BJ (cell line): ENCODE measurements around the gene TMEM44. TPM values are rescaled to one million over a fixed set of nuclear protein-coding genes. Genes with fewer than 3 reads are reported as not detected.

Experiments
- CTCF ChIA-PET: fragments of 350-600 bp; formaldehyde crosslinking; extraction: SDS; loops from one replicate; lab custom pipeline; 2021; ENCODE audit warnings: antibody characterized with exemption, inconsistent platforms; lab: Yijun Ruan, JAX
- POLR2A ChIA-PET: fragments of 300-600 bp; sonication (Branson Sonifier 250); formaldehyde crosslinking; extraction: SDS; loops from one replicate; lab custom pipeline; 2021; ENCODE audit warnings: antibody characterized with exemption; lab: Charles Lee
- DNase-seq: peaks from one replicate; pipeline ENCODE4 v3.0.0-alpha.2; 2011; ENCODE audit warnings: low read depth
- H3K27me3 ChIP-seq: 2 replicates; pipeline ENCODE4 v1.6.0; 2011; ENCODE audit warnings: low read length; ENCODE audit not compliant: control insufficient read depth, insufficient read depth
- H3K36me3 ChIP-seq: 2 replicates; pipeline ENCODE4 v1.5.1; 2011; ENCODE audit warnings: low read length; ENCODE audit not compliant: control insufficient read depth, insufficient read depth
- H3K4me3 ChIP-seq: 2 replicates; pipeline ENCODE4 v1.5.1; 2011; ENCODE audit warnings: low read depth, mild to moderate bottlenecking, control low read depth, low read length
- polyA minus RNA-seq: library from RNA; depleted of rRNA, polyadenylated mRNA; stranded (reverse); fragments of >200 nt; gene quantifications from 2 replicates; pipeline ENCODE4 v1.2.3, GENCODE V29; 2011; rRNA and poly(A)+ RNA removed
- polyA plus RNA-seq: library from polyadenylated mRNA; depleted of rRNA; stranded (reverse); fragments of >200 nt; gene quantifications from 2 replicates; pipeline ENCODE4 v1.2.3, GENCODE V29; 2011; rRNA removed
- TF ChIP-seq, protein P1 (sequence below): IDR thresholded peaks from 2 replicates; pipeline ENCODE4 v1.5.1; 2011; ENCODE audit warnings: low read depth, mild to moderate bottlenecking, control low read depth, inconsistent platforms, low read length, moderate library complexity; ENCODE audit not compliant: insufficient read depth

The TMEM44 gene, protein sequence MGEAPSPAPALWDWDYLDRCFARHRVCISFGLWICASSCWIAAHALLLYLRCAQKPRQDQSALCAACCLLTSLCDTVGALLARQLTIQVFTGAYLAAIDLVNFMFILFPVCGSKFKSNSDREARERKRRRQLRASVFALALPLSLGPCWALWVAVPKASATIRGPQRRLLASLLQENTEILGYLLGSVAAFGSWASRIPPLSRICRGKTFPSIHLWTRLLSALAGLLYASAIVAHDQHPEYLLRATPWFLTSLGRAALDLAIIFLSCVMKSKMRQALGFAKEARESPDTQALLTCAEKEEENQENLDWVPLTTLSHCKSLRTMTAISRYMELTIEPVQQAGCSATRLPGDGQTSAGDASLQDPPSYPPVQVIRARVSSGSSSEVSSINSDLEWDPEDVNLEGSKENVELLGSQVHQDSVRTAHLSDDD
- polyA plus RNA-seq: 11.7 and 17.7 TPM in 2 replicates
- 8.9 and 9.6 TPM in 2 replicates for polyA minus RNA-seq

DNA sequence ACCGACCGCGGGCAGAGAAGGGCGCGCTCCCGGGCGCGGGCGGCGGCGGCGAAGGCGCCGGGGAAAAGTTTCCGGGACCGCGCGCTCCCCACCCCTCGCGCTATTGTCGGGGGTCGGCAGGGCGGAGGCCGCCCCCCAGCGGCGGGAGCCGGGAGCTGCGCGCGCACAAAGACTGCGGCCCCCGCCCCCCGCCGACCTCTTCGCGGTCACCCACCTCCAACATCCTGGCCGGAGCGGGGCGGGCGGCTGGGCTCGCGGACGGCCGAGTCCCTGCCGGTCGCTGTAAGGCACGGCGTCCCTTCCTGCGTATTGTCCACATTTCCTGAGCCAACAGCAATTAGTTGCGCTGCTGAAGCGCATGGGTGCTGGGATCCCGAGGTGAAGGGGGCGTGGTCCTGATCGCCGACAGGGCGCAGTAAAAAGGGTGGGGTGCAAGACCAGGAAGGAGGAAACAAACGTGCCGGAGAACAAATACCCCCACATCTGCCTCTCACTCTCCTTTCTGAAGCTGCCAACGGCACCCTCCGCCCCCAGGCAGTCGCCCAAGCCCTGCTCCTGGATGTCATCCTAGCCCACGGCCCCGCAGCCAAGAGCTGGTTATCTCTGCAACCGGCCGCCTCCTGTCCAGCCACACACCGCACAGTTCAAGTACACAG lies at the start of gene TMEM44:
Gene TMEM44, minus strand, starts transcription at position 71 of the 656 bp plus-strand sequence. CDS start 204 bp downstream, outside the sequence.
- POLR2A ChIA-PET: no interaction called here
- TF ChIP-seq, protein P1, sequence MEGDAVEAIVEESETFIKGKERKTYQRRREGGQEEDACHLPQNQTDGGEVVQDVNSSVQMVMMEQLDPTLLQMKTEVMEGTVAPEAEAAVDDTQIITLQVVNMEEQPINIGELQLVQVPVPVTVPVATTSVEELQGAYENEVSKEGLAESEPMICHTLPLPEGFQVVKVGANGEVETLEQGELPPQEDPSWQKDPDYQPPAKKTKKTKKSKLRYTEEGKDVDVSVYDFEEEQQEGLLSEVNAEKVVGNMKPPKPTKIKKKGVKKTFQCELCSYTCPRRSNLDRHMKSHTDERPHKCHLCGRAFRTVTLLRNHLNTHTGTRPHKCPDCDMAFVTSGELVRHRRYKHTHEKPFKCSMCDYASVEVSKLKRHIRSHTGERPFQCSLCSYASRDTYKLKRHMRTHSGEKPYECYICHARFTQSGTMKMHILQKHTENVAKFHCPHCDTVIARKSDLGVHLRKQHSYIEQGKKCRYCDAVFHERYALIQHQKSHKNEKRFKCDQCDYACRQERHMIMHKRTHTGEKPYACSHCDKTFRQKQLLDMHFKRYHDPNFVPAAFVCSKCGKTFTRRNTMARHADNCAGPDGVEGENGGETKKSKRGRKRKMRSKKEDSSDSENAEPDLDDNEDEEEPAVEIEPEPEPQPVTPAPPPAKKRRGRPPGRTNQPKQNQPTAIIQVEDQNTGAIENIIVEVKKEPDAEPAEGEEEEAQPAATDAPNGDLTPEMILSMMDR: peak; percentile 30; the same call in 1 of the 2 replicates
- Histone ChIP-seq H3K27me3 (no peaks in the 10 kb centered on the region), H3K36me3 (peaks cover 1% of the 10 kb centered on the region; the same call in 1 of the 2 replicates), H3K4me3 (peak within 1 kb of the TSS; percentile 80)
- CTCF ChIA-PET: interaction anchor here (0.6 to 1.9 kb wide), 9 partner anchors 9 to 283 kb away, joined by 3 to 10 read pairs (median 4); no protein-coding TSS in a partner anchor
- peak; percentile 24 for DNase-seq

DNA sequence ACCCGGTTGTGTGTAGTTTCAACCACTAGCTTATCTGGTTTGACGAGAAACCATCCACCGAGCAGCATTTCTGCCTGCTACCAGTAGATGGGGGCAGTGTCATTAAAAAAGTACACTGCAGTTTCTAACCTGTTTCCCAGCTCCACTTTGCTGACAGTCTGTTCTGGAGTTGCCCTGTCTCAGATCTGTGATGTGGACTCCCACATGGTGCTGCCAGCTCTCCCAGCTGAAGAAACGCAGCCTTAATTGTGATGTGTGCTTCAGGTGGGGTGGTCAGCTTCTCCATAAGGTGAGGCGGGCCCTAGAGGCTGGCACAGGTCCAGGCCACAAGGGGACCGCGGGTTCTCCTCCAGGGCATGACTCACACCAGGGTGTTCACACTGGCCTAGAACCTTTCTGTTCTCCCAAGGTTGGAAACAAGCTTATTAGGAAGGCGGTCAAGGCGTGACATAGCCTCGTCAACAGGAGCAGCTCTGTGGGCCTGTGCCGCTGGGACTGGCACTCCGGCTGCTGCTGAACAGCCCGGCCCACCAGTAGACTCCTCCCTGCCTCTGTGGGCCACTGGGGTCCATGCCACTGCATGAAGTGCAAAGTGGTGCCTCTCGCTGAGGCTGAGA lies 49.6 kb upstream of the TMEM44 start:
- no peak for DNase-seq
- H3K36me3 ChIP-seq: peaks cover 4% of the 10 kb centered on the region
- H3K4me3 ChIP-seq: no peak overlapping the region
- ChIA-PET POLR2A (interaction anchor here (0.6 kb wide), 1 partner anchor 766 kb away, joined by 4 read pairs; no protein-coding TSS in a partner anchor), CTCF (interaction anchor here (0.5 to 8.0 kb wide), 46 partner anchors 10 to 850 kb away, joined by 3 to 97 read pairs (median 4); partner anchors contain the start of genes LSG1 and XXYLT1)
- TF ChIP-seq, protein P1: peak; percentile 87
- H3K27me3 ChIP-seq: no peaks in the 10 kb centered on the region

DNA sequence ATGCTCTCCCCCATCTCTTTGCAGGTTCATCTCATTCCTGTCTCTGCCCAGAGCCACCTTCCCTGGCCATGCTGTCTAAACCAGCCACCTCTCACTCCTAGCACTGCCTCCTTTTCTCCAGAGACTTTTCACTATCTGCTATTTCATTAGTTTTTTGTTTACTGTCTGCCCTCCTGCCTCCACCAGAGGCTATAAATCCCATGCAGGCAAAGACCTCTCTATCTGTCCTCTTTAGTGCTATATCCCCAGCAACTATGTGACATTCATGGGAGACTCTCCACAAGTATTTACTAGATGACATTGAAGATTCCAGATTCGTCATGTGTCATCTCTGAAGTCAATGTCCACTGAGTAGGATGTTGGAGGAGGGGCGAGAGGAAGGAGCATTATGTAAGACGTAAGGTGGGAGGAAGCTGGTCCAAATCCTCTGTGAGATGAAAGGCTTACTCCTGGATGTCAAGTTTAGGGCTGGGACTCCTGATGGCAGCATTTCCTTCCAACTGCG lies 49.0 kb upstream of the TMEM44 start:
- Histone ChIP-seq H3K4me3 (no peak overlapping the region), H3K27me3 (0 out of 2 replicates have a peak, but pooled peaks cover 3% of the 10 kb centered on the region), H3K36me3 (peaks cover 3% of the 10 kb centered on the region)
- TF ChIP-seq, protein P1: no peak
- ChIA-PET CTCF (interaction anchor here (0.5 to 8.0 kb wide), 43 partner anchors 9 to 851 kb away, joined by 3 to 97 read pairs (median 4); partner anchors contain the start of genes LSG1 and XXYLT1), POLR2A (interaction anchor here (0.6 kb wide), 1 partner anchor 767 kb away, joined by 4 read pairs; no protein-coding TSS in a partner anchor)
- no peak for DNase-seq

DNA sequence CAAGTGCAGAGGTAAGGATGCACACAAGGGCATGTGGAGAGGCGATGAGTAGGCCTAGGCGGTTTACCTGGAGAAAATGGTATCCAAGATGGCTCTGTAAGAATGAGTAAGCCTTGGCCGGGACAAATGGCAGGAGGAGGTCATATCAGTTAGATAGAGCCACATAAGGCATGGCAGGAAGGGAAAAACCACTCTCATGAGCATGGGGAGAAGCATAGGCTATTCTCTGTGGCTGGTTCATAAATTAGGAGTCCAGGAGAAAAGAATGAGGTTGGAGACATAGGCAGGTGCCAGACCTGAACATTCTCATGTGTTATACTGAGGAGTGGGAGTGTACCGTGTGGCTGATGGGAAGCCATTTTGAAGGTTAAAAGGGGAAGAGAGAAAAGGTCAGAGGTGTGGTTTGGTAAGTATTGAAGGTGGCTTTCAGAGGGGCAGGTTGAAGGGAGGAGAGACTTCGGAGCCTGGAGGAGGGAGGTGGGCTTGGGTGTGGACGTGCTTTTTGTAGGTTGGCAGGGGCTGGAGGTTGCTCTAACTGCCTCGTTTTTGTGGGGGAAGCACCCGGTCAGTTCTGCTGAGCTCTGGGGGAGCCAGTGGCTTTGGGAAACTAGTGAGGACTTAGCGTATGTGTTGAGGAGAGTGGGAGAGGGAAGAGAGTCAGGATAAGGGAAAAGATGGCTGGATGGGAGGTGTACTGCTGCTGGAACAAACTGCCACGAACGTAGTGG lies 47.8 kb upstream of the TMEM44 start:
- TF ChIP-seq, protein P1: no peak
- Histone ChIP-seq H3K4me3 (no peak overlapping the region), H3K27me3 (0 out of 2 replicates have a peak, but pooled peaks cover 3% of the 10 kb centered on the region), H3K36me3 (no peaks in the 10 kb centered on the region)
- CTCF ChIA-PET: interaction anchor here (1.9 to 8.0 kb wide), 5 partner anchors 8 to 589 kb away, joined by 7 to 97 read pairs (median 47); partner anchors contain the start of genes LSG1 and XXYLT1
- POLR2A ChIA-PET: no interaction called here
- DNase-seq: no peak
